A549 (cell line): ENCODE data around the gene PCOLCE2.

ENCODE experiments used
- CTCF ChIP-seq: fragments of >200 bp; sonication (Bioruptor Twin); formaldehyde crosslinking; IDR thresholded peaks from 3 replicates; pipeline ENCODE4 v1.5.1; 2016
- EHMT2 ChIP-seq: fragments of 200-600 bp; sonication (generic); IDR thresholded peaks from 2 replicates; pipeline ENCODE4 v1.6.1; 2016; ENCODE audit warnings: antibody characterized with exemption, low read depth, mild to moderate bottlenecking, moderate library complexity
- POLR2A ChIP-seq: IDR thresholded peaks from 2 replicates; pipeline ENCODE4 v1.6.1; 2012; ENCODE audit warnings: mild to moderate bottlenecking, low read length
- RCOR1 ChIP-seq: fragments of 150-350 bp; IDR thresholded peaks from 2 replicates; pipeline ENCODE4 v1.6.1; 2014; ENCODE audit warnings: antibody characterized with exemption, low read length, low read depth

DNA sequence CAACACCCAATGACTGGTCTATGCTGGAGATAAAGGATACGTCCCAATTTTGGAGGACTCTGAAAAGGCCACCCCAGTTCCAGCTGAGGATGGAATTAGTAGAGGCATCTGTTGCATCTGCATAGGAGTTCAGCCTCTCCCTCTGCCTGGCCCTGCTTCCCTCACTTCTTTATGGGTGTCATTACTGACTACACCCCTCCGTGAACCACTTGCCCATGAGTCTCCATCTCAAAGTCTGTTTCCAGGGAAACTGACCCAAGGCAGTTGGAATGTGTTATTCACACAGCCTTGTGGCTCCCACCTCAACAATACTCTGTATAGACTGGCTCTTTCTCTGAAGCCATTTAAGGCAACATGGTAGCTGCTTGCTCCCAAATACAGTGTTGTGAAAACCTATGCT, 21.4 kb upstream of the PCOLCE2 start:
- TF ChIP-seq RCOR1 (no peak), EHMT2 (no peak), CTCF (no peak), POLR2A (no peak)
